ENCODE measurements around the gene ERF.

DNA sequence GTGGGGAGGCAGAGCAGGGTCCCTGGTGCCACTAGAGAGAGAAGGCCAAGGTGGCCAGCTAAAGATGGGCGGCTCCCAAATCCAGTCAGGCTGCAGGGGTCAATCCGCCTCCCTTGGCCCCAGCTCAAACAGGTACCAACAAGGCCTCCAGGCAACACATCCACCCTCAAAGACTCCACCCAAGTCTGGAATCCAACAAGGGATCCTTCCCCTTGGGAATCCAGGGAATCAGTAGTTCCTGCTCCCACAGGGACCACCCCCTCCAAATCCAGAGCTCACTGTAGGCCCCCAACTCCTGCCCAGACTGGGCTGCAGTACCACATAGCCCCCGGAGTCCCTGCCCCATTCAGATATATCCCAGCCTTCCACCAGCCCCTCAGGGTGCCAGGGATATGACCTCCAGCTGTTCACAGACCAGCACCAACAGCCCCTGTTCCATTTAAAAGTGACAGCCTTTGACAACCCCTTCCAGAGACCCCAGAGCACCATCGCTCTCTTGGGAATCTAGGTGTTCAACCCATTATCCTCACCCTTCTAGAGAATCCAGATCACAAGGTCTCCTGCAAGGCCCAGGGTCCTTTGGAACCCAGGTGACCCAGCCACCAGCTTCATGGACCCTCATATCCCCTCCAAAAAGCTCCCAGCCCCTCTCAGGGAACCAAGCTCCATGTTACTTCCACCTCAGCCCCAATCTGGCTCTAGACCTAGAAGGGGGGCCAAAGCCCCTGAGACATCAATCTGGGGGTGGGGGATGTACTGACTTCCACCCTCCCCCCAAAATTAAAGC is 3.2 kb downstream of the ERF start:
- TF ChIP-seq, protein P1, sequence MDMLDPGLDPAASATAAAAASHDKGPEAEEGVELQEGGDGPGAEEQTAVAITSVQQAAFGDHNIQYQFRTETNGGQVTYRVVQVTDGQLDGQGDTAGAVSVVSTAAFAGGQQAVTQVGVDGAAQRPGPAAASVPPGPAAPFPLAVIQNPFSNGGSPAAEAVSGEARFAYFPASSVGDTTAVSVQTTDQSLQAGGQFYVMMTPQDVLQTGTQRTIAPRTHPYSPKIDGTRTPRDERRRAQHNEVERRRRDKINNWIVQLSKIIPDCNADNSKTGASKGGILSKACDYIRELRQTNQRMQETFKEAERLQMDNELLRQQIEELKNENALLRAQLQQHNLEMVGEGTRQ (IDR thresholded peaks at IDR 0.05; ENCODE audit: low read depth, low read length): no peak
- TF ChIP-seq, protein P2, sequence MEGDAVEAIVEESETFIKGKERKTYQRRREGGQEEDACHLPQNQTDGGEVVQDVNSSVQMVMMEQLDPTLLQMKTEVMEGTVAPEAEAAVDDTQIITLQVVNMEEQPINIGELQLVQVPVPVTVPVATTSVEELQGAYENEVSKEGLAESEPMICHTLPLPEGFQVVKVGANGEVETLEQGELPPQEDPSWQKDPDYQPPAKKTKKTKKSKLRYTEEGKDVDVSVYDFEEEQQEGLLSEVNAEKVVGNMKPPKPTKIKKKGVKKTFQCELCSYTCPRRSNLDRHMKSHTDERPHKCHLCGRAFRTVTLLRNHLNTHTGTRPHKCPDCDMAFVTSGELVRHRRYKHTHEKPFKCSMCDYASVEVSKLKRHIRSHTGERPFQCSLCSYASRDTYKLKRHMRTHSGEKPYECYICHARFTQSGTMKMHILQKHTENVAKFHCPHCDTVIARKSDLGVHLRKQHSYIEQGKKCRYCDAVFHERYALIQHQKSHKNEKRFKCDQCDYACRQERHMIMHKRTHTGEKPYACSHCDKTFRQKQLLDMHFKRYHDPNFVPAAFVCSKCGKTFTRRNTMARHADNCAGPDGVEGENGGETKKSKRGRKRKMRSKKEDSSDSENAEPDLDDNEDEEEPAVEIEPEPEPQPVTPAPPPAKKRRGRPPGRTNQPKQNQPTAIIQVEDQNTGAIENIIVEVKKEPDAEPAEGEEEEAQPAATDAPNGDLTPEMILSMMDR (conservative IDR thresholded peaks at IDR 0.05; ENCODE audit: low read depth, low read length): no peak
- TF ChIP-seq POLR2A (IDR thresholded peaks at IDR 0.05; ENCODE audit: low read depth, low read length) (no peak), RCOR1 (IDR thresholded peaks at IDR 0.05; ENCODE audit: insufficient replicate concordance, low read length) (no peak), CEBPB (IDR thresholded peaks at IDR 0.05; ENCODE audit: low read depth, low read length) (no peak), MAZ (IDR thresholded peaks at IDR 0.05; ENCODE audit: borderline replicate concordance, low read depth, low read length) (no peak), MAFK (IDR thresholded peaks at IDR 0.05; ENCODE audit: low read depth, low read length) (no peak), SMC3 (IDR thresholded peaks at IDR 0.05; ENCODE audit: low read depth, low read length) (no peak), RAD21 (IDR thresholded peaks at IDR 0.05; ENCODE audit: low read length) (no peak), NFE2L2 (IDR thresholded peaks at IDR 0.05; ENCODE audit: low read depth, low read length) (no peak), BHLHE40 (IDR thresholded peaks at IDR 0.05; ENCODE audit: low read depth, low read length) (no peak), RFX5 (IDR thresholded peaks at IDR 0.05; ENCODE audit: low read depth, low read length) (no peak)
- TF ChIP-seq, protein P3, sequence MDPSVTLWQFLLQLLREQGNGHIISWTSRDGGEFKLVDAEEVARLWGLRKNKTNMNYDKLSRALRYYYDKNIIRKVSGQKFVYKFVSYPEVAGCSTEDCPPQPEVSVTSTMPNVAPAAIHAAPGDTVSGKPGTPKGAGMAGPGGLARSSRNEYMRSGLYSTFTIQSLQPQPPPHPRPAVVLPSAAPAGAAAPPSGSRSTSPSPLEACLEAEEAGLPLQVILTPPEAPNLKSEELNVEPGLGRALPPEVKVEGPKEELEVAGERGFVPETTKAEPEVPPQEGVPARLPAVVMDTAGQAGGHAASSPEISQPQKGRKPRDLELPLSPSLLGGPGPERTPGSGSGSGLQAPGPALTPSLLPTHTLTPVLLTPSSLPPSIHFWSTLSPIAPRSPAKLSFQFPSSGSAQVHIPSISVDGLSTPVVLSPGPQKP (IDR thresholded peaks at IDR 0.05; ENCODE audit: borderline replicate concordance, low read depth, low read length): no peak
